OCI-LY3 (cell line): Measurements from ENCODE around the gene LRRC1.

Experiments used
- H2AFZ ChIP-seq: fragments of 200-600, 300-600 bp; shearing (Covaris generic); 2 replicates; pipeline ENCODE4 v1.6.0; 2014; ENCODE audit warnings: antibody characterized with exemption, low read depth, low read length
- H3K27ac ChIP-seq: fragments of 200-600, 300-600 bp; sonication (generic); 2 replicates; pipeline ENCODE4 v1.5.1; 2014; ENCODE audit warnings: mild to moderate bottlenecking, low read length, moderate library complexity, mixed read lengths
- H3K27me3 ChIP-seq: fragments of 200-600, 300-600 bp; sonication (generic); 2 replicates; pipeline ENCODE4 v1.6.1; 2014; ENCODE audit warnings: low read depth, low read length, mixed read lengths
- H3K36me3 ChIP-seq: fragments of 200-600, 300-600 bp; sonication (generic); replicated peaks from 2 replicates; pipeline ENCODE3; 2014; ENCODE audit warnings: low read depth, low read length, mixed read lengths
- H3K4me1 ChIP-seq: fragments of 300-600, 200-600 bp; sonication (generic); 2 replicates; pipeline ENCODE4 v1.6.1; 2014; ENCODE audit warnings: low read length, mixed read lengths
- H3K4me2 ChIP-seq: fragments of 200-600, 300-600 bp; sonication (generic); 2 replicates; pipeline ENCODE4 v1.6.1; 2014; ENCODE audit warnings: low read length, mixed read lengths
- H3K4me3 ChIP-seq: fragments of 300-600, 200-600 bp; sonication (generic); 2 replicates; pipeline ENCODE4 v1.5.1; 2014; ENCODE audit warnings: antibody characterized with exemption, mild to moderate bottlenecking, low read length, moderate library complexity
- H3K79me2 ChIP-seq: fragments of 300-600, 200-600 bp; shearing (Covaris generic); 2 replicates; pipeline ENCODE4 v1.6.1; 2014; ENCODE audit warnings: mild to moderate bottlenecking, low read length, mixed read lengths
- H3K9ac ChIP-seq: fragments of 300-600, 200-600 bp; shearing (Covaris generic); 2 replicates; pipeline ENCODE4 v1.6.0; 2014; ENCODE audit warnings: mild to moderate bottlenecking, low read length, moderate library complexity
- H3K9me3 ChIP-seq: fragments of 200-600, 300-600 bp; shearing (Covaris generic); 2 replicates; pipeline ENCODE4 v1.6.1; 2014; ENCODE audit warnings: low read length, mixed read lengths; ENCODE audit not compliant: insufficient read depth
- H4K20me1 ChIP-seq: fragments of 200-600, 300-600 bp; sonication (generic); 2 replicates; pipeline ENCODE4 v1.6.1; 2016; ENCODE audit warnings: low read length, mixed read lengths; ENCODE audit not compliant: insufficient read depth
- CTCF ChIP-seq: fragments of 200-600, 300-600 bp; sonication (generic); IDR thresholded peaks from 2 replicates; pipeline ENCODE4 v1.5.1; 2014; ENCODE audit warnings: antibody characterized with exemption, low read length, low read depth
- EZH2phosphoT487 ChIP-seq: fragments of 200-600 bp; shearing (Covaris generic); IDR thresholded peaks from 2 replicates; pipeline ENCODE4 v1.6.1; 2018; ENCODE audit warnings: antibody characterized with exemption, mixed run types, low read depth

Gene LRRC1

GRCh38 chr6:53752440-53752839 is 42.4 kb upstream of the LRRC1 start:
- TF ChIP-seq EZH2phosphoT487, result no peak
- TF ChIP-seq CTCF, result no peak
- H3K4me3 ChIP-seq, result no peak overlapping the region
- no peak overlapping the region for H3K27ac ChIP-seq
- H2AFZ ChIP-seq, result no peak overlapping the region
- no peak overlapping the region for H3K9ac ChIP-seq
- H4K20me1 ChIP-seq, result no peaks in the 10 kb centered on the region
- H3K9me3 ChIP-seq, result no peaks in the 10 kb centered on the region
- no peaks in the 10 kb centered on the region for H3K4me1 ChIP-seq
- H3K36me3 ChIP-seq, result no peaks in the 10 kb centered on the region
- no peaks in the 10 kb centered on the region for H3K79me2 ChIP-seq
- no peak overlapping the region for H3K4me2 ChIP-seq
- no peaks in the 10 kb centered on the region for H3K27me3 ChIP-seq

- TF ChIP-seq CTCF (no peak), EZH2phosphoT487 (no peak)
- Histone ChIP-seq H2AFZ (no peak overlapping the region), H3K27me3 (no peaks in the 10 kb centered on the region)
These were observed 41.9 kb upstream of the LRRC1 start for GRCh38 chr6:53752856-53753255.

GRCh38 chr6:53754330-53754729 is 40.5 kb upstream of the LRRC1 start:
- Histone ChIP-seq H3K79me2 (no peaks in the 10 kb centered on the region), H2AFZ (no peak overlapping the region), H3K27me3 (no peaks in the 10 kb centered on the region), H3K4me2 (no peak overlapping the region), H4K20me1 (no peaks in the 10 kb centered on the region), H3K36me3 (no peaks in the 10 kb centered on the region), H3K9ac (no peak overlapping the region), H3K27ac (no peak overlapping the region), H3K4me3 (no peak overlapping the region), H3K9me3 (no peaks in the 10 kb centered on the region), H3K4me1 (no peaks in the 10 kb centered on the region)
- TF ChIP-seq EZH2phosphoT487 (no peak), CTCF (no peak)

More at GRCh38 chr6:53752856-53753255, 41.9 kb upstream of the LRRC1 start:
- no peak overlapping the region for H3K4me3 ChIP-seq
- no peaks in the 10 kb centered on the region for H4K20me1 ChIP-seq
- no peak overlapping the region for H3K9ac ChIP-seq
- no peaks in the 10 kb centered on the region for H3K79me2 ChIP-seq
- no peak overlapping the region for H3K27ac ChIP-seq
- no peaks in the 10 kb centered on the region for H3K36me3 ChIP-seq
- no peaks in the 10 kb centered on the region for H3K9me3 ChIP-seq
- no peaks in the 10 kb centered on the region for H3K4me1 ChIP-seq
- no peak overlapping the region for H3K4me2 ChIP-seq

- Histone ChIP-seq H3K9ac (no peak overlapping the region), H3K4me3 (no peak overlapping the region), H3K4me2 (no peak overlapping the region), H2AFZ (no peak overlapping the region), H3K36me3 (no peaks in the 10 kb centered on the region), H3K79me2 (no peaks in the 10 kb centered on the region), H3K27me3 (no peaks in the 10 kb centered on the region), H3K27ac (no peak overlapping the region), H3K9me3 (no peaks in the 10 kb centered on the region), H3K4me1 (no peaks in the 10 kb centered on the region), H4K20me1 (no peaks in the 10 kb centered on the region)
- TF ChIP-seq EZH2phosphoT487 (no peak), CTCF (no peak)
These were observed 38.4 kb upstream of the LRRC1 start for GRCh38 chr6:53756396-53756795.
